GM12864 (cell line): Measurements from ENCODE around the gene KRT72.

Experiments used
- DNase-seq: peaks from one replicate; pipeline ENCODE4 v3.0.0-alpha.2; 2011; ENCODE audit warnings: low read depth
- H3K4me3 ChIP-seq: 2 replicates; pipeline ENCODE4 v1.5.1; 2011; ENCODE audit warnings: mild to moderate bottlenecking, low read depth, low read length, control low read depth
- CTCF ChIP-seq: IDR thresholded peaks from 2 replicates; pipeline ENCODE4 v1.5.1; 2011; ENCODE audit warnings: low read depth, mild to moderate bottlenecking, moderate library complexity, low read length, control low read depth, inconsistent platforms; ENCODE audit errors: missing control alignments

The KRT72 gene

GRCh38 chr12:52608161-52608560 lies 6.9 kb upstream of the KRT72 start:
- no peak for DNase-seq
- no peak overlapping the region for H3K4me3 ChIP-seq
- TF ChIP-seq CTCF, result no peak

DNA sequence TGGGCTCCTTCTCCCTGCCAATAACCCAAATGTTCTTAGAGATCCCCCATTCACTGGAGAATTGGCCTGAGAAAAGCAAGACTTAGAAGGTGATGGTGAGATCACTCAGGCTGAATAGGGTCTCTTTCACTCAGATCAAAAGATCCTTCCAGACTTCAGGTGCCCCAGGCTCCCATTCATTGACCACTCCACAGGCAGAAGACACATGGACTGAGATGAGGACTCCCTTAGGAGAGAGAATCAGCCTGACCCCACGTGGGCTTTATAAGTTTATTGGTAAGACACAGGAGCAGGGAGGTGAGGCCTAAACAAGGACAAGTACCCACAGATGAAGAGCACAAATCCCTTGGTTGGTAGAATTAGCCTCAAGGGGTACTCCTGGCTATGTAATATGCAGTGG lies 6.1 kb upstream of the KRT72 start:
- H3K4me3 ChIP-seq, result no peak overlapping the region
- DNase-seq, result no peak
- no peak for TF ChIP-seq CTCF

- DNase-seq, result no peak
- no peak overlapping the region for H3K4me3 ChIP-seq
- TF ChIP-seq CTCF, result no peak
These were observed 5.4 kb upstream of the KRT72 start for GRCh38 chr12:52606581-52607218.

DNA sequence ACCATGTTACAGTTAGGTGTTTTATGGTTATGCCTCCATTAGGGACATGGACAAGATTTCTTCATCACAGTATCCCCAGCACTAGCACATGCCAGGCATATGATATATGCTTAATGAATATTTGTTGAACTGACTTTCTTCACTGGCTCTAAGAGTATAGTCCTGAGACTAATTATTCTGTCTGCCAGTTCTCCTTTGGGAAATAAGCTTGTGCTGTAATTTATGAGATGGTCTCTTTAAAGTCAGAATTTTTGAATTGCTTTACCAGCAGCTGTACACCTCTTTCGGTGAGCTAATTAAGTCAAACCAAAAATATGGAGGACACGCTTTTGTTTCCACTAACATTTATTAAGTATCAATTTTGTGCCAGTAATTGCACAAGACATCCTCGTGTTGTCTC lies 4.8 kb upstream of the KRT72 start:
- TF ChIP-seq CTCF, result no peak
- no peak for DNase-seq
- H3K4me3 ChIP-seq, result no peak overlapping the region

GRCh38 chr12:52605542-52605941 lies 4.3 kb upstream of the KRT72 start:
- no peak for TF ChIP-seq CTCF
- no peak overlapping the region for H3K4me3 ChIP-seq
- DNase-seq, result no peak

- no peak for TF ChIP-seq CTCF
- DNase-seq, result no peak
- no peak overlapping the region for H3K4me3 ChIP-seq
These were observed 3.6 kb upstream of the KRT72 start for GRCh38 chr12:52604859-52605258.

DNA sequence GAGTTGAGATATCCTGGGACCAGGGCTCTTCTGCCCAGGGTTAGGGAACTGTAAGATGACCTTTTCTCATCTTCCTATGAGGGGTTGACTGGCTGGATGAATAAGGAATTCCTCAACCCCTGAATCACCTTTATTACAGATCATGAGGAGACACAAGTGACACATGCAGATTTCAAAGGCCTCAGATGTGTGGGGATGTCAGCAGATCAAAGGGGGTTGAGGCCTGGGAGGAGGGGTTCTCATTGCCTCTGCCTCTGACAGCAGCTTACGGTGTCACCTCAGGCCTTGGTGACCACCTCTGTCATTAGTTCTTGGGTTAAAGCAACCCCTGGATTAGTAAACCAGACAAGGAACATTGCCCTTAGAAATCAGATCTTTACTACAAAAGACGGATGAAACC lies 2.1 kb upstream of the KRT72 start:
- no peak for TF ChIP-seq CTCF
- DNase-seq, result no peak
- H3K4me3 ChIP-seq, result no peak overlapping the region
